Stimulated activated naive CD8-positive, alpha-beta T cell treated with anti-CD3 and anti-CD28 coated beads, Interleukin-15, amount 100 ng/mL, for 72 hours (primary cell): Measurements from ENCODE around the gene PDE3B.
"Not testable (repeated sequence)": the region's sequence is repeated elsewhere in the genome, so short reads cannot be mapped to it uniquely, and the experiment has no call there.

ENCODE experiments used
- ATAC-seq: fragments of 150-1000 bp; cut with Tn5 transposase; 2 replicates; pipeline ENCODE4 v1.10.0; 2021; ENCODE audit warnings: mild to moderate bottlenecking, moderate library complexity
- DNase-seq, 2 donors: peaks; one replicate each; pipeline ENCODE4 v3.0.0; 2021 to 2022
- H3K27ac Mint-ChIP-seq, 2 donors: one replicate each; pipeline ENCODE4 v1.8.0; 2022; ENCODE audit warnings: mild to moderate bottlenecking in 2 of 2, mixed read lengths in 2 of 2, moderate library complexity in 2 of 2
- H3K27me3 Mint-ChIP-seq: one replicate; pipeline ENCODE4 v1.8.0; 2022; ENCODE audit warnings: mixed read lengths
- H3K4me1 Mint-ChIP-seq: one replicate; pipeline ENCODE4 v1.8.0; 2022; ENCODE audit warnings: mild to moderate bottlenecking, mixed read lengths
- H3K4me3 Mint-ChIP-seq, 2 donors: one replicate each; pipeline ENCODE4 v1.8.0; 2022; ENCODE audit warnings: mild to moderate bottlenecking in 2 of 2, mixed read lengths in 2 of 2, moderate library complexity in 1 of 2
- H3K9me3 Mint-ChIP-seq, 2 donors: one replicate each; pipeline ENCODE4 v1.8.0; 2022; ENCODE audit warnings: mixed read lengths in 2 of 2

The PDE3B gene

GRCh38 chr11:14768526-14769188, 125.1 kb downstream of the PDE3B start:
- Mint-ChIP-seq H3K9me3 (no peaks in the 10 kb centered on the region), H3K27ac (peak overlapping the region; percentile 89 to 92), H3K4me3 (peak overlapping the region; percentile 41 to 54), H3K4me1 (peaks cover 41% of the 10 kb centered on the region), H3K27me3 (no peaks in the 10 kb centered on the region)
- no peak for DNase-seq
- ATAC-seq: peak; percentile 67

- ATAC-seq (no peak), DNase-seq (no peak)
- Mint-ChIP-seq H3K4me3 (peak overlapping the region; percentile 26 to 31), H3K27me3 (no peaks in the 10 kb centered on the region), H3K4me1 (peaks cover 72% of the 10 kb centered on the region), H3K9me3 (peaks cover 9 to 13% of the 10 kb centered on the region in 2 donors), H3K27ac (peak overlapping the region in 1 of 2 donors; percentile 50)
These were observed 130.2 kb downstream of the PDE3B start for GRCh38 chr11:14773755-14774154.

GRCh38 chr11:14774721-14775120, 131.1 kb downstream of the PDE3B start:
- Mint-ChIP-seq H3K27me3 (no peaks in the 10 kb centered on the region), H3K9me3 (peaks cover 13 to 21% of the 10 kb centered on the region in 2 donors), H3K27ac (peak overlapping the region in 1 of 2 donors; percentile 66), H3K4me3 (peak overlapping the region in 1 of 2 donors; percentile 63), H3K4me1 (peaks cover 72% of the 10 kb centered on the region)
- DNase-seq: no peak
- ATAC-seq: no peak

GRCh38 chr11:14775897-14776296, 132.3 kb downstream of the PDE3B start:
- no peaks in the 10 kb centered on the region for H3K27me3 Mint-ChIP-seq
- ATAC-seq (no peak), DNase-seq (no peak)
- no peak overlapping the region for H3K27ac Mint-ChIP-seq
- H3K4me1 Mint-ChIP-seq: peaks cover 72% of the 10 kb centered on the region
- H3K9me3 Mint-ChIP-seq: peaks cover 22 to 30% of the 10 kb centered on the region in 2 donors
- H3K4me3 Mint-ChIP-seq: no peak overlapping the region

- not testable (repeated sequence) for H3K27me3 Mint-ChIP-seq, DNase-seq, ATAC-seq
- Mint-ChIP-seq H3K9me3 (peaks cover 42% of the 10 kb centered on the region in 2 donors), H3K4me3 (peak overlapping the region; percentile 32 to 61), H3K27ac (peak overlapping the region; percentile 10 to 84), H3K4me1 (peaks cover 78% of the 10 kb centered on the region)
These were observed 134.9 kb downstream of the PDE3B start for GRCh38 chr11:14778460-14778859.

- peaks cover 52% of the 10 kb centered on the region for H3K4me1 Mint-ChIP-seq
- peak overlapping the region in 1 of 2 donors; percentile 31 for H3K4me3 Mint-ChIP-seq
These were observed 140.2 kb downstream of the PDE3B start for GRCh38 chr11:14783788-14784187.

GRCh38 chr11:14784230-14784629, 140.6 kb downstream of the PDE3B start:
- peak overlapping the region; percentile 66 to 87 for H3K27ac Mint-ChIP-seq
- no peak for DNase-seq
- peak; percentile 76 for ATAC-seq

More at GRCh38 chr11:14783788-14784187, 140.2 kb downstream of the PDE3B start:
- H3K9me3 Mint-ChIP-seq: peaks cover 37 to 41% of the 10 kb centered on the region in 2 donors
- H3K27ac Mint-ChIP-seq: peak overlapping the region; percentile 80 to 87
- ATAC-seq: peak; percentile 49
- no peaks in the 10 kb centered on the region for H3K27me3 Mint-ChIP-seq
- DNase-seq: no peak

GRCh38 chr11:14789879-14790484, 146.4 kb downstream of the PDE3B start:
- Mint-ChIP-seq H3K27ac (peak overlapping the region; percentile 14 to 28), H3K9me3 (peaks cover 0 to under 1% of the 10 kb centered on the region in 2 donors), H3K4me1 (peaks cover 27% of the 10 kb centered on the region), H3K4me3 (no peak overlapping the region), H3K27me3 (no peaks in the 10 kb centered on the region)
- ATAC-seq (no peak), DNase-seq (no peak)

More at GRCh38 chr11:14784230-14784629, 140.6 kb downstream of the PDE3B start:
- Mint-ChIP-seq H3K4me1 (peaks cover 51% of the 10 kb centered on the region), H3K27me3 (no peaks in the 10 kb centered on the region), H3K9me3 (peaks cover 33 to 37% of the 10 kb centered on the region in 2 donors), H3K4me3 (peak overlapping the region in 1 of 2 donors; percentile 31)

GRCh38 chr11:14793546-14793945, 149.9 kb downstream of the PDE3B start:
- peaks cover 50% of the 10 kb centered on the region for H3K4me1 Mint-ChIP-seq
- H3K27me3 Mint-ChIP-seq: no peaks in the 10 kb centered on the region
- no peak overlapping the region for H3K27ac Mint-ChIP-seq
- no peak overlapping the region for H3K4me3 Mint-ChIP-seq
- H3K9me3 Mint-ChIP-seq: peaks cover 6 to 7% of the 10 kb centered on the region in 2 donors
- ATAC-seq (no peak), DNase-seq (no peak)

GRCh38 chr11:14796028-14796427, 152.4 kb downstream of the PDE3B start:
- H3K4me1 Mint-ChIP-seq: peaks cover 68% of the 10 kb centered on the region
- H3K27ac Mint-ChIP-seq: peak overlapping the region in 1 of 2 donors; percentile 27
- H3K4me3 Mint-ChIP-seq, ATAC-seq, DNase-seq, H3K27me3 Mint-ChIP-seq: not testable (repeated sequence)
- peaks cover 6 to 19% of the 10 kb centered on the region in 2 donors for H3K9me3 Mint-ChIP-seq

GRCh38 chr11:14803846-14804245, 160.2 kb downstream of the PDE3B start:
- no peak for ATAC-seq
- H3K9me3 Mint-ChIP-seq: peaks cover 13 to 26% of the 10 kb centered on the region in 2 donors
- no peak overlapping the region for H3K27ac Mint-ChIP-seq
- no peaks in the 10 kb centered on the region for H3K27me3 Mint-ChIP-seq
- DNase-seq: no peak
- H3K4me3 Mint-ChIP-seq: no peak overlapping the region
- peaks cover 41% of the 10 kb centered on the region for H3K4me1 Mint-ChIP-seq

GRCh38 chr11:14809466-14809865, 165.9 kb downstream of the PDE3B start:
- Mint-ChIP-seq H3K27ac (no peak overlapping the region), H3K4me1 (peaks cover 14% of the 10 kb centered on the region), H3K9me3 (peaks cover 14 to 16% of the 10 kb centered on the region in 2 donors)

GRCh38 chr11:14812757-14813156, 169.2 kb downstream of the PDE3B start:
- Mint-ChIP-seq H3K27ac (no peak overlapping the region), H3K4me1 (peaks cover 14% of the 10 kb centered on the region), H3K9me3 (peaks cover 0 to 4% of the 10 kb centered on the region in 2 donors), H3K27me3 (no peaks in the 10 kb centered on the region), H3K4me3 (no peak overlapping the region)
- ATAC-seq: no peak
- no peak for DNase-seq

More at GRCh38 chr11:14809466-14809865, 165.9 kb downstream of the PDE3B start:
- Mint-ChIP-seq H3K4me3 (no peak overlapping the region), H3K27me3 (no peaks in the 10 kb centered on the region)
- no peak for DNase-seq
- peak; percentile 59 for ATAC-seq

- Mint-ChIP-seq H3K4me3 (no peak overlapping the region), H3K9me3 (peaks cover 0 to 4% of the 10 kb centered on the region in 2 donors), H3K27ac (no peak overlapping the region), H3K27me3 (no peaks in the 10 kb centered on the region), H3K4me1 (peaks cover 14% of the 10 kb centered on the region)
- ATAC-seq (no peak), DNase-seq (no peak)
These were observed 169.9 kb downstream of the PDE3B start for GRCh38 chr11:14813516-14813915.

GRCh38 chr11:14818779-14819178, 175.2 kb downstream of the PDE3B start:
- DNase-seq (no peak), ATAC-seq (no peak)
- no peak overlapping the region for H3K4me3 Mint-ChIP-seq
- no peak overlapping the region for H3K27ac Mint-ChIP-seq
- H3K9me3 Mint-ChIP-seq: peaks cover 4 to 6% of the 10 kb centered on the region in 2 donors
- no peaks in the 10 kb centered on the region for H3K4me1 Mint-ChIP-seq
- no peaks in the 10 kb centered on the region for H3K27me3 Mint-ChIP-seq

- peaks cover 12 to 14% of the 10 kb centered on the region in 2 donors for H3K9me3 Mint-ChIP-seq
- DNase-seq (no peak), ATAC-seq (no peak)
- no peaks in the 10 kb centered on the region for H3K27me3 Mint-ChIP-seq
- H3K4me3 Mint-ChIP-seq: no peak overlapping the region
- no peaks in the 10 kb centered on the region for H3K4me1 Mint-ChIP-seq
- no peak overlapping the region for H3K27ac Mint-ChIP-seq
These were observed 176.0 kb downstream of the PDE3B start for GRCh38 chr11:14819596-14819995.
